Measurements from ENCODE around the gene JAK2.

JAK2 gene

DNA sequence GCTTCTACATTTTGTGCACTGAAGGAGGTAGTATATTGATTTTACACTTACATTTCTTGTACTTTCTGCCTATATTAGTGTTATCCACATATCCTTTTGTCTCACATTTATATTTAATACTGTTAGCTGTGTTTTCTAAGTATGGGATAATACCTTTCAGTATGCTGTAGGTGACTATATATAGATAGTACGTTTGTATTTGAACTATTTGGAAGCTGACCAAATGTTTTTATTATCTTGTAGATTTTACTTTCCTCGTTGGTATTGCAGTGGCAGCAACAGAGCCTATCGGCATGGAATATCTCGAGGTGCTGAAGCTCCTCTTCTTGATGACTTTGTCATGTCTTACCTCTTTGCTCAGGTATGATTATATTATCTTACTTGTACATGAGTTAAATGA is 59.1 kb downstream of the JAK2 start:
- Histone ChIP-seq H3K36me3 (ENCODE audit: control insufficient read depth, insufficient read depth, low read length) (peaks cover 6% of the 10 kb centered on the region), H3K27me3 (replicated peaks; ENCODE audit: control insufficient read depth, insufficient read depth, low read length) (no peaks in the 10 kb centered on the region), H3K4me3 (replicated peaks; ENCODE audit: low read depth, low read length) (no peak overlapping the region)
- TF ChIP-seq, protein P1, sequence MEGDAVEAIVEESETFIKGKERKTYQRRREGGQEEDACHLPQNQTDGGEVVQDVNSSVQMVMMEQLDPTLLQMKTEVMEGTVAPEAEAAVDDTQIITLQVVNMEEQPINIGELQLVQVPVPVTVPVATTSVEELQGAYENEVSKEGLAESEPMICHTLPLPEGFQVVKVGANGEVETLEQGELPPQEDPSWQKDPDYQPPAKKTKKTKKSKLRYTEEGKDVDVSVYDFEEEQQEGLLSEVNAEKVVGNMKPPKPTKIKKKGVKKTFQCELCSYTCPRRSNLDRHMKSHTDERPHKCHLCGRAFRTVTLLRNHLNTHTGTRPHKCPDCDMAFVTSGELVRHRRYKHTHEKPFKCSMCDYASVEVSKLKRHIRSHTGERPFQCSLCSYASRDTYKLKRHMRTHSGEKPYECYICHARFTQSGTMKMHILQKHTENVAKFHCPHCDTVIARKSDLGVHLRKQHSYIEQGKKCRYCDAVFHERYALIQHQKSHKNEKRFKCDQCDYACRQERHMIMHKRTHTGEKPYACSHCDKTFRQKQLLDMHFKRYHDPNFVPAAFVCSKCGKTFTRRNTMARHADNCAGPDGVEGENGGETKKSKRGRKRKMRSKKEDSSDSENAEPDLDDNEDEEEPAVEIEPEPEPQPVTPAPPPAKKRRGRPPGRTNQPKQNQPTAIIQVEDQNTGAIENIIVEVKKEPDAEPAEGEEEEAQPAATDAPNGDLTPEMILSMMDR (IDR thresholded peaks at IDR 0.05; ENCODE audit: insufficient read depth, low read length, poor library complexity, severe bottlenecking), result no peak
- DNase-seq (ENCODE audit: extremely low read depth, insufficient read length), result no peak

DNA sequence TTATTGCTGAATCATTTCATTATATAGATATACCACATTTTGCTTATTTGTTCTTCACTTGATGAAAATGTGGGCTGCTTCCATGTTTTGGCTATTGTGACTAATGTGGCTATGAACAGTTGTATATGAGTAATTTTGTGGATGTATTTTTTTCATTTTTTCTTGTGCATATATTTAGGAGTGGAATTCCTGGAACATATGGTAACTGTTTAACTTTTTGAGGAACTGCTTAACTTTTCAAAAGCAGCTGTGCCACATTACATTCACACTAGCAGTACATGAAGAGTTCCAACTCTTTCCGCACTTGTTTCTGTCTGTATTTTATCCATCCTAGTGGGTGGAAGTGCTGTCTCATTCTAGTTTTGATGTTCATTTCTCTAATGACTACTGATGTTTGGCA is 67.8 kb downstream of the JAK2 start:
- no peaks in the 10 kb centered on the region for H3K27me3 ChIP-seq (replicated peaks; ENCODE audit: control insufficient read depth, insufficient read depth, low read length)
- DNase-seq (ENCODE audit: extremely low read depth, insufficient read length), result no peak
- TF ChIP-seq, protein P1 (IDR thresholded peaks at IDR 0.05; ENCODE audit: insufficient read depth, low read length, poor library complexity, severe bottlenecking), result no peak
- H3K36me3 ChIP-seq (ENCODE audit: control insufficient read depth, insufficient read depth, low read length), result no peaks in the 10 kb centered on the region; the same call in none of the 2 replicates
- H3K4me3 ChIP-seq (replicated peaks; ENCODE audit: low read depth, low read length), result no peak overlapping the region

DNA sequence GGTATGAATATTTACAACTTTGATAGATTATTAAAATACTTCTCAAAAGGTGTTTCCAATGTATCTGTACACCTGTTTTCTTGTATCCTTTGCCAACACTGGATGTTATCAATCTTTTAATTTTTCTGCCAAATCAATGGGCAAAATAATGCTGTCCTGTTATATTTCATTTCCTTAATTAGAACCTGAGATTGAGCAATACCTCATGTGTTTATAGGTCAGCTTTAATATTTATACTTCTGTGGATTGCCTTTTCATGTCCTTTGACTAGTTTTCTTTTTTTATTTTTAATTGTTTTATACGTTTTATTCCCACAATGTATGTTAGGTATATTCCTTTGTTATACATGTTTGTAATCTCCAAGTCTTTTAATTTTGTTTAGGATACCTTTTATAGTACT is 77.6 kb downstream of the JAK2 start:
- TF ChIP-seq, protein P1 (IDR thresholded peaks at IDR 0.05; ENCODE audit: insufficient read depth, low read length, poor library complexity, severe bottlenecking), result no peak
- no peaks in the 10 kb centered on the region for H3K36me3 ChIP-seq (ENCODE audit: control insufficient read depth, insufficient read depth, low read length)
- no peaks in the 10 kb centered on the region for H3K27me3 ChIP-seq (replicated peaks; ENCODE audit: control insufficient read depth, insufficient read depth, low read length)
- no peak overlapping the region for H3K4me3 ChIP-seq (replicated peaks; ENCODE audit: low read depth, low read length)
- DNase-seq (ENCODE audit: extremely low read depth, insufficient read length), result no peak

DNA sequence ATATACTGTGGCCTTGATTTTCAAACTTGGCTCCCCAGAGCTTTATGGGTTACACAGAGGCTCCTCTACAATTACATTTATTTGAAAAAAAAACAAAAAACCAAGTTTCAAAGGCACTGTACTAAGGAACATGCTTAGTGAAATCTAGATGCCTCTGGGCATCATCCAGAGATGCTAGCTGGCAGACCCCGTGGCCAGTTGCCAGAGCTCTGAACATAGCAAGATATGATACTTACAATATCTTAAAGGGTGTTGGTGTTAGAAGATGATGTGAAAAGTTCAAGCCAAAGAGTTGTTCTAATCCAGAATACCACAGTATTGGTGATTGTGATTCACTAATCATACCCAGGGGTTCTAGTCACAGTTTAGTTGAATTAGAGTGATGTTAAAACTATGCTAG is 87.8 kb downstream of the JAK2 start:
- TF ChIP-seq, protein P1 (IDR thresholded peaks at IDR 0.05; ENCODE audit: insufficient read depth, low read length, poor library complexity, severe bottlenecking), result no peak
- Histone ChIP-seq H3K36me3 (ENCODE audit: control insufficient read depth, insufficient read depth, low read length) (no peaks in the 10 kb centered on the region; the same call in 1 of the 2 replicates), H3K4me3 (replicated peaks; ENCODE audit: low read depth, low read length) (no peak overlapping the region), H3K27me3 (replicated peaks; ENCODE audit: control insufficient read depth, insufficient read depth, low read length) (no peaks in the 10 kb centered on the region)
- no peak for DNase-seq (ENCODE audit: extremely low read depth, insufficient read length)

DNA sequence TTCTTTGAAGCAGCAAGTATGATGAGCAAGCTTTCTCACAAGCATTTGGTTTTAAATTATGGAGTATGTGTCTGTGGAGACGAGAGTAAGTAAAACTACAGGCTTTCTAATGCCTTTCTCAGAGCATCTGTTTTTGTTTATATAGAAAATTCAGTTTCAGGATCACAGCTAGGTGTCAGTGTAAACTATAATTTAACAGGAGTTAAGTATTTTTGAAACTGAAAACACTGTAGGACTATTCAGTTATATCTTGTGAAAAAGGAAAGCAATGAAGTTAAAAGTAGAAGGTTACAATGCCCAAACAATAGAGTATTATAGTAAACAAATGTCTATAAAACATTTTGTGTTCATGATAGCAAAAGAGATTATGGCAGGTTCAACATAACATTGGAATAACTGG is 88.6 kb downstream of the JAK2 start:
- TF ChIP-seq, protein P1 (IDR thresholded peaks at IDR 0.05; ENCODE audit: insufficient read depth, low read length, poor library complexity, severe bottlenecking), result peak; percentile 15
- DNase-seq (ENCODE audit: extremely low read depth, insufficient read length), result no peak
- Histone ChIP-seq H3K27me3 (replicated peaks; ENCODE audit: control insufficient read depth, insufficient read depth, low read length) (no peaks in the 10 kb centered on the region), H3K36me3 (ENCODE audit: control insufficient read depth, insufficient read depth, low read length) (no peaks in the 10 kb centered on the region; the same call in 1 of the 2 replicates), H3K4me3 (replicated peaks; ENCODE audit: low read depth, low read length) (no peak overlapping the region)

DNA sequence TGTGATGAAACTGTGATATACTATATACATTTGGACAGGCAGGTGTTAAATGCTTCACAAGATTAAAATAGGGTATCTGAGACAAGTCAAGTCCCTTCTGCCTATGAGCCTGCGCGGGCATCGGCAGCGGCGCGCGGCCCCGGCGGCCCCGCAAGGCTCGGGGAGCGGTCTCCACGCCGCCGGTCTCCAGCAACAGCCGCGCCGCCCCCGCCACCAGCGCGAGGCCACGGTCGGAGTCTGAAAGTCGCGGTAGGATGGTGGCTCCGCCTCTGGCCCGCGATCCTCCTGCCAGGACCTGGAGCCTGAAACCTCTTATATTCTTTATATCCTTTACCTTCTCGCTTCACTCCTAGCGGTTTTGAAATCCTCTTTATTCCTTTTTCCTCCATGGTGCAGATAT is 100.9 kb downstream of the JAK2 start:
- TF ChIP-seq, protein P1 (IDR thresholded peaks at IDR 0.05; ENCODE audit: insufficient read depth, low read length, poor library complexity, severe bottlenecking), result no peak
- no peak for DNase-seq (ENCODE audit: extremely low read depth, insufficient read length)
- no peak overlapping the region for H3K4me3 ChIP-seq (replicated peaks; ENCODE audit: low read depth, low read length)
- no peaks in the 10 kb centered on the region for H3K27me3 ChIP-seq (replicated peaks; ENCODE audit: control insufficient read depth, insufficient read depth, low read length)
- H3K36me3 ChIP-seq (ENCODE audit: control insufficient read depth, insufficient read depth, low read length), result peaks cover 4% of the 10 kb centered on the region

All from GM06990 (cell line).